Activated CD4-positive, alpha-beta T cell treated with anti-CD3 and anti-CD28 coated beads for 4 hours (primary cell): ENCODE results near the gene SLBP.

Source experiments
- DNase-seq, 2 donors: peaks; one replicate each; pipeline ENCODE4 v3.0.0-alpha.2; 2020

Gene SLBP

DNA sequence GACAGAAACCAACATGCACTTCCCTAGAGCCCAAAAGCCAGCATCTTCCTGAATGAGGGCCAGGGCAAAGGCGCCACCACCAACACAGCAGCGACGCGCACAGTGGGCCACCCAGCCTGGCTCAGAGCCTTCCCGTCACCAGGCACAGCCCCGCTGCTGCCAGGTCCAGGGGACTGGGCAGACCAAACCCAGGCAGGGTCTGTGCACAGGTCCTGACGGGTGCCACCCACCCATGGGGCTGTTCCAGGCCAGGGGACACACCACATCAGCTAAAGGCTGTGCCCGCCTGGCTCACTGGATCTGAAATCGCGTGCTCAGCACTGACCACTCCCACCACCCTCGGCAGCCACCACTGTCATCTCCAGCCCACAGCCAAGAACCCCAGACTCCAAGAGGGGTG lies 41.8 kb downstream of the SLBP start:
- no peak for DNase-seq

DNA sequence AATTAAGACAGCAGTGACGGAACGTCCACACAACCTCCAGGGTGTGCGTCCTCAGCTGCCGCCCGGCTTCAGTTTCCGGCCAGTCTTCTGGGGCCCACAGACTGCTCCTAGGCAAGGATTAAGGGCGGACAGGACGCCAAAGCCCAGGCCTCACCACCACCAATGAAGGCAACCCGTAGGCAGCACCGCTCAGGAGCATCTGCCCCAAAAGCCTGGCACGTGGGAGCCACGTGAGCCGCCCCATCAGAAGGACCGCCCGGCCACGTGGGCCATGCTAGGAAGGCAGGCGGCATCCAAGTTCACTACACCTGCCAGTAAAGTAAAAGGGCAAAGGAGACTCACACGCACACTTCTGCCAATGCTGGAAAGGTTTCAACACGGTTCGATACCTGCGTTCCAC lies 42.3 kb downstream of the SLBP start:
- no peak for DNase-seq

DNA sequence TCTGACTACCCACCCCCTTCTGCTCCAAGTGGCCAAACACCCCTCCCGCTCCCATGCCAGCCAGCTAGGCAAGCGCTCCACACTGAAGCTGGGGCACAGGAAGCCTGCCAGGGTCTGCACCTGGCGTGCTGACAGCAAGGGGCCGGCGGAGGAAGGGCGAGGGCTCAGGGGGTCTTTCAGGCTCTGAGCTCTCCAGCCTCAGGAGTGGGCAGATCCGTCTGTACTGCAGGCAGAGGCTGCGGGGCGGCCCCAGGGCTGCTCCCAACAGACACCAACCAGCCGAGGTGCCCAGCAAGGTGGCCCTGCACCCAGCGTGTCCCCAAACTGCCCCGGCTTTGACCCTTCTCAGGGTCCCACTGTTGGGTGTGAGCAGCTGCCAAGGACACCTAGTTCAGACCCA lies 42.8 kb downstream of the SLBP start:
- no peak for DNase-seq

DNA sequence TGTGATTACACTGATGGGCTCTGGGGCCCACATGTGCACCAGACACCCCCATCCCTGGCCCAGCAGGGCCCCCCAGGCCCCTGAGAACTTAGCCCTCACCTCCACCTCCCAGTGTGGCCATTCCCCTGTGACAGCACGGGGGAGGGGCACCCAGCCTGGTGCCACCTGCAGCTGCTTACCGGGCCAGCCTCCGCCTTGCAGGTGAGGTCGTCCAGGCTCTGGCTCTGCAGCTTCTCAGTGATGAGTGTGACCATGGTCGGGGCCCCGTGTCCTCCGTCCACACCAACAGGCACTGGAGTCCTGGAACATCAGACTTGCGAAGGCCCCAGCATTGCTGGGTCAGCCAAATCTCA lies 43.7 kb downstream of the SLBP start:
- no peak for DNase-seq

DNA sequence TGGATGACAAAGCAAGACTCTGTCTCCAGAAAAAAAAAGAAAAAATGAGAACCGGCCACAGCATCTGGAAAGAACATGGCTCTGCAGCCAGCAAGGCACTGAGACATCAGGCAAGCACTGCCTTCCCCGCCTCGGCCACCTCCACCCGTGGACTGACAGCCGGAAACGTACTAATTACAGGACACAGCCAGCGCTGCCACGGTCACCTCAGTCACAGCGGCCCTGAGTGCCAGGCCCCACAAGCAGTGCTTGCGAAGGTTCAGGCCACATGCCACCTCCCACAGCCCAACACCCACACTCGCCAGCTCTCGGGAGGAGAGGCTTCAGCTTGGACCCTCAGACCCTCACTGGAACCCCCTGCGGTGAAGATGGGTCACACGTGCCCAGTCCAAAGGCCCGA lies 44.8 kb downstream of the SLBP start:
- no peak for DNase-seq

DNA sequence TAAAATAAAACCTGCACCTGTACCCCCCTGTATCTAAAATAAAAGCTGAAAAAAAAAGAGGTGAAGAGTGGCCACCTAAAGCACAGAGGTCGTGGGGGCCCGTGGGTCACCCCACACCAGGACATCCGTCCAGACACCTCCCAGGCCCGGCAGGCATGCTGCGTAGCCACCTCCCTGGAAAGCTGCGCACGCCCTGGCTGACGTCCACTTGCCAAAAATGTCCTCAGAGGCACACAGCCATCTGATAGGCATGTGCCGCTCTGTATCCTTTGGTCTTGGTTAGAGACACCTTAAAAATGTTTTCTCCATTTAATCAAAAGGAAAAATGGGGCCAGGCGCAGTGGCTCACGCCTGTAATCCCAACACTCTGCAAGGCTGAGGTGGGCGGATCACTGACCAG lies 45.7 kb downstream of the SLBP start:
- no peak for DNase-seq

DNA sequence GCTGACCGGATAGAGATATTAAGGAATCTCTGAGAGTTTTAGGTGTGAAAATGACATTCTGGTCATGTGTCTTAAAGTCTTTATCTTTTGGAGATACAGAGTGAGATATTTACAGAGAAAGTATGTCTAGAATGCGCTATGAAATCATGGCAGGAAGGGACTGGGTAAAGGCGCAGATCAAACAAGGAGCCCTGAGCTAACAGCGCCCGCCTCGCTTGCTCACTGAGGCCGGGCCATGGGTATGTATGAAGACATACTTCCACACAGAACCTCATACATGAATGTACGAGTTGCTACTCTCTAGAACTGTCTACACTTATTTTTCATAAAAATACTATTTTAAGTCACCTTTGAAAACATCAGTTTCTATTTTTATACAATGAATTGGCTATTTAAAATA lies 48.0 kb downstream of the SLBP start:
- DNase-seq = no peak

DNA sequence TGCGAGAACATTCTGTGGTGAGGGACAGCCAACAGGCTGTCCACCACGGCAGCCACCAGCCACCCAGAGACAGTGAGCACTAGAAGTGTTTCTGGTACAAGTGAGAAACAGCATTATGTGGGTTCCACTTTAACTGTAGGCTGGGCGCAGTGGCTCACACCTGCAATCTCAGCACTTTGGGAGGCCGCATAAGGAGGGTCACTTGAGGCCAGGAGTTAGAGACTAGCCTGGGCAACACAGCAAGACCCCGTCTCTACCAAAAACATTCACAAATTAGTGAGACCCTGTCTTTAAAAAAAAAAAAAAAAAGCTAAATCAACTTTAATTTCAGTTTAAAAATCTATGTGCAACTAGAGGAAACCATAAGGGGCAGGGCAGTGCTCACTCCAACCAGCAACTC lies 48.6 kb downstream of the SLBP start:
- DNase-seq = no peak

DNA sequence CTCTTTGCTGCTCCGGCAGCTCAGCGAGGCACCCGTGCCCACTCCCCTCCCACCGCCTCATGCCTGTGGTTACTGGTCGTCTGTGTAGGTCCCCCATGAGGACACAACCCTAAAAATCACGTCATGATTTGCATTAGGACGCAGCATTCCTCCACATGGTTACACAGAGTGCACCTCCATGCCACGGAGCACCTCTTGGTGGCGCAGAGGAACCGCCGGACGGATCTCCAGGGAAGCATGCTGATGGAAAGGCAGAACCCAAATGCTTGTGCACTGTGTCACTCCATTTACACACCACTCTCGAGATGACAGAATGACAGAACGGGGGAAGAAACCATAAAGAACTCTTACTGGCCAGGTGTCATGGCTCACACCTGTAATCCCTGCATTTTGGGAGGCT lies 50.4 kb downstream of the SLBP start:
- DNase-seq = no peak

DNA sequence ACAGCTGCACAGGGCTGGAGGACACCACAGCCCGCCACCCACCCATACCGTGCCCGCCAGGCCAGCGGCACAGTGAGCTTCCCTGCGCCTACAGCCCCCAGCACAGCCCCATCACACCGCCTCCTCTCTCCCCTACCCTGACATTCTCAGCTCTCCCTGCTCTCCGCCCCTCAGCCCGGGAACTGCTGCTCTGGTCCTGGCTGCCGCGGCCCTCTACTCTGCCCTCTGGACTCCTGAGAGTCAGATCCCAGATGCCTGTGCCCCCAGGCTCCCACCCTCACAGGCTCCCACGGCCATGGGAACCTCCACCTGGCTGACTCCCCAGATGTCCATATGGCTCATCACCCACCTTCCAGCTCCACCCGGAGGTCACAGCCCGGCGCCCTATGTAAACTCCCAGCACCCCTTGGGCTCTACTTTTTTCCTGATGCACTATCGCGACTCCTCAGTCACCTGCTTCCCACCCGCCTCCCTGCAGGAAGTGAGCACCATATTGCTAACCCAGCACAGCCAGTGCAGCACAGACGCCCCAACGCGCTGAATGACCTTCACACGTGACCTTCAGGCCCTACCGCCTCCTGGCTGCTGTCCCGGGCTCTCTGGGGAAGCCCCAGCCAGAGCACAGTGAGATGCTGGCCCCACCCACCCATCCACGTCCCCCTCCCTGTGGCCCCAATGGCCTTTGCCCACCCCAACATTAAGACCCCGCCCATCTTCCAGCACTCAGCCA lies 51.0 kb downstream of the SLBP start:
- no peak for DNase-seq

DNA sequence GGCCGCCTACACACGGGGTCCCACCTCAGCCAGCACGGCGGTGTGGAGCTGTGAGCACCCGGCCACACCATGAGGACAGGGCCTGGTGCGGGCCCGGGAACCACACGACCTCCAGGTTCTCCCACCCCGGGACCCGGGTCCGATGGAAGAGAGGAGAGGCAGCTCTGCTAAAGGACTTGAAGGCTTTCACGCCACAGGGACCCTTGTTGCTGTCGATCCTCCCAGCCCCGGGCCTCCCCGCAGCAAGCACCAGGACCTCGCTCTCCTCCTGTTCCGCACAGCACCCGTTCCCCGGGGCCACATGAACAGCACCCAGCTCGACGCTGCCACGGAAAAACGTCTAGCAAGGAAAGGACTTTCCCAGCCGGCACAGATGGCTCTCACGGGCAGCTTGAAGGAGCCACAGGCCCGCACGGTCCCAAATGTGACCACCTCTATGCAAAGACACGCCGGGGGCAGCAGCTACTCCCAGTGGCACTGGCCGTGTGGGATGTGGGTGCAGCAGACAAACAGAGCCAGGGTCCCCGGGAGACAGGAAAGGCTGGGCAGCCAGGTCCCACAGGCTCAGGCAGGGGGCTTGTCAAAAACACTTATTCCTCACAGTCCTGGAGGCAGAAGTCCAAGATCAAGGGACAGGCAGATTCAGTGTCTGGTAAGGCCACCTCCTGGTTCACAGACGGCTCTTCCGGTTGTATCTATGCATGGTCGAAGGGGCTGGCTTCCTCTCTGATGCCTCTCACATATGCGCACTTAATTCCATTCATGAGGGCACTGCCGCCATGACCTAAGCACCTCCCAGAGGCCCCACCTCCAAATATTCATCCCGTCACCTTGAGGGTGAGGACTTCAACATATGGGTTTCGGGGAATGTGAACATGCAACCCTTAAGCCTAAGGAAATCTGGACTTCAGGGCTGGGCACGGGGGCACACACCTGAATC lies 52.7 kb downstream of the SLBP start:
- DNase-seq = no peak

DNA sequence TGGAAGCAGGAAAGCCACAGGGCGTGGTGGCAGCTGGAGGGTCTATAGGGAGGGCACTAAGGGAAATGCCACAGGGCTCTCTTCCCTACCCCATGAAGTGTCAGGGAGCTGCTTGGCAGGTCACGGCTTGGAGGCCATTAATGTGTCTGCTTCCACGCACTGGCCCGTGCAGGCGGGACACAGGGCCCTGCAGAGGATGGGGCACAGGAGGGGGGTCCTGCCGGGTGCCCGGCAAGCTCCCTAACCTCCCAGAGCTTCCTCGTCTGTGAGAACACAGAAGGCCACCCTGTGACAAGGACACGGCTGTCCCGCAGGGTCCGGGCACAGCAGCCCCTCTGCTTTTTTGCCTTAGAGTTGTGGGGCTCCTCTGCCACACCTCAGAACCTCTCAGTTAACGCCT lies 53.5 kb downstream of the SLBP start:
- DNase-seq = no peak

DNA sequence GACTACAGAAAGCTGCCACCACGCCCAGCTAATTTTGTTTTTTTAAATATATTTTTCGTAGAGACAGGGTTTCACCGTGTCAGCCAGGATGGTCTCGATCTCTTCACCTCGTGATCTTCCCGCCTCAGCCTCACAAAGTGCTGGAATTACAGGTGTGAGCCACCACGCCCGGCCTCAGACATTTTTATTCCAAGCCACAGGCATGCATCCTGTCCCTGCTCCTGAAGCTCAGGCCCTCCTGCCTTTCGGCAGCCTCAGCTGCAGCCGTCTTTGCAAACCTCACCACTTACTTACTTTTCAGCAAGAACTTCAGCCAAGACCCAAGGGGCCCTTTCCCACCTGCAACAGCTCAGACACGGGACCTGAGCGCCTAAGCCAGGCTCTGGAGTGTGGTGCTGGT lies 54.0 kb downstream of the SLBP start:
- DNase-seq = no peak

DNA sequence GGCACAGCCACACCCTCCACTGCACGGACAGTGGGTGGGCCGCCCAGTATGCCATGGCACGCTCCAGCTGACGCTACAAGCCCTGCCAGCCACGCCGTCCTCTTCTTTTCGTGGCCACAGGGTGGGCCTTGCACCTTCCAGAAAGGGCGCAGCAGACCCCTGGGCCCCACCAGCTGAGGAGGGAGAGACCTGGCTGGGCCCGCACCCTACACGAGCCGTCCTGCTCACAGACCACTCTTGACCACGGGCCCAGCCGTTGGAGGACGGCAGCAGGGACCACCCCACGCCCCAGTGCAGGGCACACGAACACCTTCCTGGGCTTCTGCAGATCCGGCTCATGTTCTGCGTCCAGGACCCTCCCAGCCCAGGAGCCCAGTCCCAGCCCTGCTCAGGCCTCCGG lies 55.1 kb downstream of the SLBP start:
- DNase-seq = no peak

DNA sequence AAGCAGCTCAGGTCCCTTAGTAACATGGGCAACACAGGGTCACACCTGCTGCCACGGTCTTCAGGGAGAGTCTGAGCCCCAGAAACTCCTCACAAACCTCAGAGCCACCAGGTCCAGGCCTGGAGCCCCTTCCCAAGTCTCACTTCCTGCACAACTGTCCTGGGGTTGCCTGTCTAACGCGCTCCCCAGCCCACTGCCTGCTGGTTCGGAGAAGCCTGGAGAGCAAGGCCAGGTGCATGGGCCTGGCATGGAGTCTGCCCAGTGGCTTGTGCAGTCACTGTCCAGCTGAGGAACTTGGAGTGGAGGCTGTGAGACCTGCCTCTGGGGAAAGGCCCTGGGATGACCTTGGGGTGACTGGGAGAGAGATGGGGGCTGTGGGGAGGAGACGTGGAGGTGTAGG lies 56.0 kb downstream of the SLBP start:
- DNase-seq = no peak

DNA sequence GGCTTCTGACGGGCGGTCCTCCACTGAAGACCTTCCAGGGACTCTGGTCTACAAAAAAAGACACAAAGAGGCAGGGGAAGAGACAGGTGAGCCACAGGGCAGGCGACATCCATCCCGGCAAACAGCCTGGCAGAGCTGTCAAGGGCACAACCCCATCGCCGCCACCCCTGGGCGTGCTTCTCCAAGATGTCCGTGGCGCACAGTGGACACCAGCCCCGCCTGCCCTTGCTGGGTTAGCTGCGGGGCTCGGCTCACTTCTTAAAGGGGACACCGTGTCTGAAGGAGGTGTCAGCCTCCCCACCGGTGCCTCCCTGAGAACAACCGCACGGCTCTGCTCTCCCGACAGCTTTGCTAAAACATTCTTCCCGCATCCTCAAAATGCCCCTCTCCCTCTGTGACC lies 56.4 kb downstream of the SLBP start:
- no peak for DNase-seq

DNA sequence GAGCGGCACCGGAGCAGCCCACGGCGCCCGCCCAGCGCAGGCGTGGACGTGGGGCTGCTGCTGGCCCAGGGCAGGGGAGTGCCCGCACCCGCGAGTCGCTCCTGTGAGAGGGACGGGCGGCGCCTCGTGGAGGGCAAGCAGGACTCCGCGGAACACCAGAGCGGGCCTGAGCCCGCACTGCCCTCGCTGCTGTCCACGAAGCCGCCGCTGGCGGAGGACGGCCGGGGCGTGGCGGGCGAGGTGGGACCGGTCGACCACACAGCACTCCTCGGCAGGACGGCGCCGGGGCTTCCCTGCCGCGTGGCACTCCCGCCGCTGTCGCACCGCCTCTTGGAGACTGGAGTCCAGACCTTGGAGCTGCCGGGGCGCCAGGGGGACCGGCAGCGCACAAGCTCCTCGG lies 57.0 kb downstream of the SLBP start:
- DNase-seq = no peak

DNA sequence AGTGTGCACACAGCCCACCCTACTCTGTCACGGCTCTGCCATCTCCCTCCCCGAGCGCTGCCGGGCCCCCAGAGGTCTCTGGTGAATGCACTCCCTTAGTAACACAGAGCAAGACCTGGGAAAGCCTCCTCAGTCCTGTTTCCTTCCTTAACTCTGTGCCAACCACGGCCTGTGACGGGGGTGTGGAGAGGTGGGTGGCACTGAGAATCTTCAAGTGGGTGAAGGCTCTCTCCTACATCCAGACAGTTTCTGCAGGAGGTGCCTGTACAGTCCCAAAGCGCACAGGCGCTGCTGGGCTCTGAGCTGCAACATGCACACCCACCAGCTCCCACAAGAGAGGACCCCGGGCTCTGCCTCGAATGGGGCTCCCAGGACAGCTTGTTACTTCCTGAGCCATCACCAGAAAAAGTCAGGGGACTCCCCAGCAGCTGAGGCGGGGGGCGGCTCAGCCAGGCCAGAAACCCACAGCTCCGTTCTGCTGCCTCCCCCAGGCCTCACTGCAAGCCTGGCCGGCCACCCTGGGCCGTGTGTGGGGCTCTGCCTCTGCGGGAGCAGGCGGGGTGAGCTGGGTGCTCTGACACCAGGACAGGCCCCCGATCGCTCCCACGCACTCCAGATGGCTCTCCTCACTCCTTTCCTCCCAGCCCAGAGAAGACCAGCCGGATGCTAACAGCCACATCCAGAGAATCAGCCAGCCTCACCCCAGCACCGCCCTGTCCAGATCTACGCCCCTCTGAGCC lies 57.7 kb downstream of the SLBP start:
- no peak for DNase-seq

DNA sequence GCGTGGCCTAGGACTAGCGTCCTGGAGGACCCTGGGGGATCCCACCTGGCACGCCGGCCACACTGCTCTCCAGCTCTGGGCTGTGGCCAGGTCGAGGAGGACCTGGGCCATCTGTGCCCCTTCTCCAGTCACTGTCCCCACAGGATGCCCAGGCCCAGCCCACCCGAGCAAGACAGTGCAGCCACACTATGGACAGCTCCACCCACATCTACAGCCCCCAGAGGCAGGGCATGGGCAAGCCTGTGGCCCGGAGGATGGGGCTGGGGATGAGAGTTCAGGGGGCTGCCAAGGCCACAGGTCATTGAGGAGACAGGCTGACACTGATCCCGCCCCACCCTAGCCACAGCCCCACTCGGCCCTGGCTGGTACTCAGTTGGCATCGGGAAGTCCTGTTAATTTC lies 58.3 kb downstream of the SLBP start:
- DNase-seq = no peak

DNA sequence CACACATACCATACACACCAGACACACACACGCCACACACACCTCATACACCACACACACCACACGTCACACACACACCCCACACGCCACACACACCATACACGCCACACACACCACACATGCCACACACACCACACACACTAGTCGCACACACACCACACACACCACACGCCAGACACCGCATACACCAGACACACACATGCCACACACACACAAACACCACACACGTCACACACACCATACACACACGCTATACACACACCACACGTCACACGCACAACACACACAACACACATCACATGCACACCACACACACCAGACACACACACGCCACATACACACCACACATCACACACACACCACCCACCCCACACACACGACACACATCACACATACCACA lies 60.0 kb downstream of the SLBP start:
- DNase-seq = no peak

DNA sequence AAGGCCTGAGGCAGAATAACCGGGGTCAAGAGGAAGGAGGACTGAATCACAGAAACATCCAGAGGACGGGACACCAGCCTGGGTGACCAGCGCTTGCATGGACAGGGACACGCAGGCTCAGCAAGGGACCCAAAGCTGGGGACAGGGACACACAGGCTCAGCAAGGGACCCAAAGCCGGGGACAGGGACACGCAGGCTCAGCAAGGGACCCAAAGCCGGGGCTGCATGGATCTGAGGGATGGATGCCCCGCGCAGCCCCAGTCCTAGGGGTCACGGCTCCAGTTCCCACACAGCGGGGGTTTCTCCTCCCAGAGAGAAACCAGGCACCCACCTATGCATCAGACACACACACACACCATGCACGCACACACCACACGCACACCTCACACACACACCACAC lies 60.5 kb downstream of the SLBP start:
- no peak for DNase-seq

DNA sequence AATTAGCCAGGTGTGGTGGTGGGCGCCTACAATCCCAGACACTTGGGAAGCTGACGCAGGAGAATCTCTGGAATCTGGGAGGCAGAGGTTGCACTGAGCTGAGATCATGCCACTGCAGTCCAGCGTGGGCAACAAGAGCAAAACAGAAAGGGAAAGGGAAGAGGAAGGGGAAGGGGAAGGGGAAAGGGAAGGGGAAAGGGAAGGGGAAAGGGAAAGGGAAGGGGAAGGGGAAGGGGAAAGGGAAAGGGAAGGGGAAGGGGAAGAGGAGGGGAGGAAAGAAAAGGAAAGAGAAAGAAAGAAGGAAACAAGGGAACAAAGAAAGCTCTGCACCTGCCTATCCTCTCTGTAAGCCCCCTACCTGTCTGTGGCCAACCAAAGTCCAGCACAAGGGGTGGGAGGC lies 63.2 kb downstream of the SLBP start:
- no peak for DNase-seq

DNA sequence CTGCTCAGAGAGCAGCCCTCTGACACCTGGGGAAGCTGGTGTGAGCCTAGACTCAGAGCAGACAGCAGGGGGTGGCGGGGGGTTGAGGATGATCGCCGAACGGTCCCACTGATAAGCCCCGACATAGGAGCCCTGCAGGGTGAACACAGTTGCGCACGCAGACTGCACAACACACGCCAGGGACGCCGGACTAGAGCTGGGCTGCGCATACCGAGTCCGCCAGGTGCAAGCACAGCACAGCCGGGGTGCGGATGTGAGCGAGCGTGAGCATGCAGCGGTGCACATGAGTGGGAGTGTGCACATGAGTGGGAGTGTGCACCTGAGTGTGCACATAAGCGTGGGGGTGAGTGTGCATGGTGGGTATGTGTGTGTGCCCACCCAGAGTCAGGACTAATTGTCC lies 64.7 kb downstream of the SLBP start:
- no peak for DNase-seq

DNA sequence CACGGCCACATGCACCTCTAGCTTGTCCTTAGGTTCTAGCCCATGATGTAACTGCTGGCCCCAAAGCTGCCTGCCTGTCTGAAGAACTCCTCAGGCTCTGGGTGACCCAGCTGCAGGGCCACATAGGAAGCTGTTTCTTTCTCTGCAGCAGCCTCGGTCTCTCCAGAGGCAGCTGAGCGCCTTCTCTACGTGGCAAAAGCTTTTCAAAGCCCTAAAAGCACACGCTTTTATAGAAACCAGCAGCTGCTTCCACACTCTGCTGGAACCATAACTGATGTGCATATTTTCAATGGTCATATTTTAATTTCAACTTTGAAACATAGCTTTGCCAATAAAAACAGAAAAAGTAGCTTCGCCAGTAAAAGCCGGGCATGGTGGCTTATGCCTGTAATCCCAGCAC lies 65.4 kb downstream of the SLBP start:
- DNase-seq = no peak
